Hepatic stellate cell (primary cell): ENCODE data around the gene AHDC1.

ENCODE experiments used
- DNase-seq: peaks from one replicate; pipeline ENCODE4 v3.0.0; 2011; ENCODE audit warnings: low spot score

The AHDC1 gene

GRCh38 chr1:27596986-27597385 lies 7.0 kb downstream of the AHDC1 start:
- no peak for DNase-seq

GRCh38 chr1:27596261-27596660 lies 7.7 kb downstream of the AHDC1 start:
- peak; percentile 32 for DNase-seq

GRCh38 chr1:27595597-27595996 lies 8.3 kb downstream of the AHDC1 start:
- DNase-seq = no peak

- peak; percentile 74 for DNase-seq
Measured at GRCh38 chr1:27594564-27595510, 9.1 kb downstream of the AHDC1 start.

- DNase-seq = no peak
Measured at GRCh38 chr1:27593678-27594563, 10.0 kb downstream of the AHDC1 start.

- DNase-seq = no peak
Measured at GRCh38 chr1:27592931-27593677, 10.8 kb downstream of the AHDC1 start.

- no peak for DNase-seq
Measured at GRCh38 chr1:27592232-27592930, 11.6 kb downstream of the AHDC1 start.

- DNase-seq = no peak
Measured at GRCh38 chr1:27591622-27592021, 12.3 kb downstream of the AHDC1 start.

GRCh38 chr1:27590917-27591508 lies 12.9 kb downstream of the AHDC1 start:
- no peak for DNase-seq

GRCh38 chr1:27589841-27590426 lies 14.0 kb downstream of the AHDC1 start:
- DNase-seq = no peak

GRCh38 chr1:27589441-27589840 lies 14.5 kb downstream of the AHDC1 start:
- no peak for DNase-seq

GRCh38 chr1:27588256-27589232 lies 15.4 kb downstream of the AHDC1 start:
- peak; percentile 74 for DNase-seq

- no peak for DNase-seq
Measured at GRCh38 chr1:27585684-27586083, 18.3 kb downstream of the AHDC1 start.

GRCh38 chr1:27584453-27584852 lies 19.5 kb downstream of the AHDC1 start:
- no peak for DNase-seq

GRCh38 chr1:27583479-27583878 lies 20.5 kb downstream of the AHDC1 start:
- DNase-seq = no peak

GRCh38 chr1:27581823-27582243 lies 22.1 kb downstream of the AHDC1 start:
- DNase-seq = no peak

GRCh38 chr1:27577504-27578188 lies 26.3 kb downstream of the AHDC1 start:
- DNase-seq = no peak

- no peak for DNase-seq
Measured at GRCh38 chr1:27576806-27577227, 27.1 kb downstream of the AHDC1 start.

GRCh38 chr1:27575840-27576331 lies 28.1 kb downstream of the AHDC1 start:
- peak; percentile 87 for DNase-seq
